GM19452 (cell line): ENCODE data around the gene INSRR.

Source experiments
- ATAC-seq: cut with Tn5 transposase; IDR thresholded peaks from one replicate; pipeline ENCODE4 v1.9.1; 2021; ENCODE audit not compliant: unreplicated experiment

Gene INSRR

DNA sequence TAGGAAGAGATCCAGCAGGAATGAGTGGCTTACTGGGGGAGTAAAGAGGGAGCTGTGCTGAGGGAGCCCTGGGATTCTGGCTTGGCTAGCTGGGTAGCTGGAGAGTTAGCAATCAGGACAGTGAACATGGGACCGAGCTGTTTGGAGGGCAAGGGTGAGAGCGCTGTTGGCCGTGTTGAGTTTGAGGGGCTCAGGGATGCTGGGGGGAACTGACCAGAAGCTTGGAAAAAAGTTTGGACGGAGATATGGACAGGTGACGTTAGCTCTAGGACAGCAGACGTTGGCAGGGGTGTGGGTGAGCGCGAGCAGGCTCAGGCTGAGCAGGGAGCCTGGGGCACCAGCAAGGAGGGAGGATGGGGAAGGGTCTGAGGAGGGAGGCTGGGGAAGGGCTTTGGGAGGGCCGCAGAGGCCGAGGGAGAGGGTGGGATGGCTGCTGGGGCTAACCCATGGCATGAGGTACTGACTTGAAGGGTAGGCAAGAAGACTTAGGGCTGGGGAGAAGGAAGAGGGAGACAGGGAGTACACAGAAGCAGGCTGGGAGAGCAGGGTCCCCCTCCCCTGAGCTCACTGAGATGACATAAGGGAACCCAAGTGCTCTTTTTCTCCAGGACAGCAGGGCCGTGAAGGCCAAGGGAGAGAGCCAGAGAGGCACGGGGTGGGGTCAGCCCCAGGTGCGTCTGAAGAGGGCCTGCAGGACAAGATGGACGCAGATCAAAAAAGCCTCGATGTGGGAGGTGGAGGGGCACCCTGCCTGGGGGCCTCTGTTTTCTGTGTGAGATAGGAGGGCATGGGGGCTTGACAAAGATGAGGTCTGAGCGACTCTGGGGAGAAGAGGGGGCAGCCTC, 50.5 kb downstream of the INSRR start:
- no peak for ATAC-seq

DNA sequence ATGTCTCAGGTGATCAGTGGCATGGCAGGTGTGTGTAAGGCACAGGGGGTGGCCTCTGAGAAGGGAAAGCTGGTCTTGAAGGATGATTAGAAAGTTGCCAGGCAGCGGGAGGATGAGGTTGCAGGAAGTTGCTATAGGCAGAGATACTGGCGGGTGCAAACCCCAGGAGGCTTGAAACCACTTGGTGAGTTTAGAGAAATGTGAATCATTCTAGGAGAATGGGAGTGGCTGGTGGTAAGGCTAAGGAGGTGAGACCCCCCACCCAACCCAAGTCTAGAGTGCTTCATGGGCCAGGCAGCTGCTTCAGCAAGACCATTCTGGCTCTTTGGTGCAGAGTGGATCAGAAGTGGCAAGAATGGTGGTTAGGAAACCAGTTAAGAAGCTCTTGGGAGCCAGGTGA, 51.3 kb downstream of the INSRR start:
- no peak for ATAC-seq

DNA sequence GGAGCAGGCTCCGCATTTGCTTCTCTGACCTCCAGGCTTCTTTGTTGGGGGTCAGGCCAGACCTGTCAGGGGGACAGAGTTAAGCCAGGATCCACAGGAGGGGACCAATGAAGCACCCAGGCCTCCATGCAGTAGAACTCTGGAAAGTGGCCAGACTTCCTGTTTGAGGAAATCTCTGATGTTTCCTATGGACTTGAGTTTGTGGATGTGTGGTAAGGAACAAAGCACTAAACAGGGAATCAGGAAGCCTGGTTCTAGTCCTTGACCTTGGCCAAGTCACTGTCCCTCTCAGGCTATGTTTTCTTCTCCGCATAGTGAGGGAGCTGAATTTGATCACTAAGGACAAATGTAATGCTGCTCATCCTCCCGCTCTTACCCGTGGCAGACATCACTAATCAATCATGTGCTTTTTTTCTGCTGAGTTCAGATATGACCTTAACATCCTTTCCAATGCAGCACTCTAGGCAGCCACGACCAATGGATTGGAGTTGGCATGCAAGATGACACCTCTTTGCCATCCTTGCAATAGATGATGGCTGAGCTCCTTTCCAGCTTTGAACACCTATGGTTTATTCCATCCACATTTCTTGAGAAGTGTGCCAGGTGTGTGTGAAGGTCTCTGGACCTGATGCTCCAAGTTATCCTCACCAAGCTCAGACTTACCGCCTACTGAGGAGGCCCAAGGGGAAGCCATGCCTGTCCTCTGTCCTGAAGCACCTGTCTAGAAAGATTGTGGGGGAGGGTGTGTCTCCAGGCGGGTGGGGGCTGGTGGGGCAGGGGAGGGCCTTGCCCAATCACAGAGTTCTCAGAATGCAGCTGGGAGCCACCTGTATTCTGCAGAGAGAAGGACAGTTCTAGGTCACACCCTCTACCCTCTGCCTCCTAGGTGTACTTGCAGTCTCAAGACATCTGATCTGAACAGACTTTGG, 52.1 kb downstream of the INSRR start:
- ATAC-seq: no peak

GRCh38 chr1:156805766-156806511, 53.0 kb downstream of the INSRR start:
- no peak for ATAC-seq

- no peak for ATAC-seq
Measured at GRCh38 chr1:156804572-156805243, 54.2 kb downstream of the INSRR start.

DNA sequence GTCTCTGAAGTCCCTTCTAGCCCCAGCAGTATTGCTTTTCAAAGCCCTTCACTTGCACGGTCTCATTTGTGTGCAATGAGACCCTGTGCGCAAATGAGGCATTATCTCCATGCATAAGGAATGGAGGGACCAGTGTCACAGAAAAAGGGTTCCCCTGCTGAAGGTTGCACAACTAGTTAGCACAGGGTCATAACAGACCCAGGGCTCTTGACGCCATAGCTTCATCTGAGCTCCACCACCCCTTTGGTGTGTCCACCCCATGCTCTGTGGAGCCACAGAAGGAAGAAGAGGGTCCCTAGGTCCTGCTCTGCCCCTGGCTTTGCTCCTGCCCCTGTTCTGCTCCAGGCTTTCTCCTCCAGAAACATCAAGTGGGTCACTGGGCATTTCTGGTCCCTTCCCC, 54.9 kb downstream of the INSRR start:
- no peak for ATAC-seq

DNA sequence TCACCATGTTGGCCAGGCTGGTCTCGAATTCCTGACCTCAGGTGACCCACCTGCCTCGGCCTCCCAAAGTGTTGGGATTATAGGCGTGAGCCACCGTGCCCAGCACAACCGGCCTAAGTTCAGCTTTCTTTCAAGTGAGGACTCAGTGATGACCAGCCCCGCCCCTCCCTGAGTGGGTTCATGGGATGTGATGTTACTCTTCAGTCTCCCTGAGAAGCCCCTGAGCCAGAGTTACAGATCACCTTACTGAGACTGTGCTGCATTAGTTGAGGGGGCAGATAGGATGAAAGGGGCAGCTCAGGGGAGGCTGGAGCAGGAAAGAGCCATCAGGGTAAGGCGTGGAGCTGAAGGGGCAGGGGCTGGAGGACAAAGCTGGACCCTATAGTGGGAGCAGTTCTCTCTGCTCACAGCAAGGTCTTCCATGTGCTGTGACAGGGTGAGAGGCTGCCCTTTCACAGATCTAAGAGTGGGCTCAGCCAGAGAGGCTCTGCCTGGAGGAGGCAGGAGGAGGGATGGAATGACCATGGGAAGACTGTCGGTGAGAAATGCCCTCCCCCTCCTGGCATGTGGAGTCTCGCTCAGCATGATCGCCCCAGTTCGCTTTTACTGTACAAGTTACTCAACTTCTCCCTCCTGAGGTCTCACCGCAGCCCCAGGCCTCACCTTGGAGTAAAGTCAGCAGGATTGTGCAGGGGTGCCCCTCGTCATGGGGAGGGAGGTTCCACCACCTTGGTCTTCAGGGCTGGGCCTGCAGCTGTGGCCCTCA, 55.6 kb downstream of the INSRR start:
- ATAC-seq: no peak

DNA sequence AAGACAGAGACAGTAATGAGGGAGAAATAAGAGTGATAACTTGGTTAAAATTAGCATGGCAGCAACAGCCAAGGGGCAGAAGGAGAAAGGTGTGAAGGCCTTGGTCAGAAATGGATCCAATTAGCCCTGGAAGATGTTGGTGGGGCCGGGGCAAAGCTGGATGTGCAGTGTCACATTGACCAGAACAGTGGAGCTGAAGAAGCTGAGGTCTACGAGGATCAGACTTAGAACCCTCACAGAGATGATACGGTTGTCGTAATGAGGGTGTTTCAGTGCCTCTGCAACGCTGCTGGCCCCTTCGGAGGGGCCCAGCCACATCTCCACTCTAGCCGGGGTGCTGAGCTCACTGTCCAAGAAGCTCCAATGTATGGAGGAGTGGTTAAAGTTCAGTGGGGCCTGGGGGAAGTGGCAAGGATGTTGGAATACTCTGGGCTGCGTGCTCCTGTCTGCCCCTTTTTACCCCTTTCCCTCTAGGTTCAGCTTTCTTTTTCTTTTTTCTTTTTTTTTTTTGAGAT, 56.4 kb downstream of the INSRR start:
- no peak for ATAC-seq

- no peak for ATAC-seq
Measured at GRCh38 chr1:156801409-156802121, 57.4 kb downstream of the INSRR start.

DNA sequence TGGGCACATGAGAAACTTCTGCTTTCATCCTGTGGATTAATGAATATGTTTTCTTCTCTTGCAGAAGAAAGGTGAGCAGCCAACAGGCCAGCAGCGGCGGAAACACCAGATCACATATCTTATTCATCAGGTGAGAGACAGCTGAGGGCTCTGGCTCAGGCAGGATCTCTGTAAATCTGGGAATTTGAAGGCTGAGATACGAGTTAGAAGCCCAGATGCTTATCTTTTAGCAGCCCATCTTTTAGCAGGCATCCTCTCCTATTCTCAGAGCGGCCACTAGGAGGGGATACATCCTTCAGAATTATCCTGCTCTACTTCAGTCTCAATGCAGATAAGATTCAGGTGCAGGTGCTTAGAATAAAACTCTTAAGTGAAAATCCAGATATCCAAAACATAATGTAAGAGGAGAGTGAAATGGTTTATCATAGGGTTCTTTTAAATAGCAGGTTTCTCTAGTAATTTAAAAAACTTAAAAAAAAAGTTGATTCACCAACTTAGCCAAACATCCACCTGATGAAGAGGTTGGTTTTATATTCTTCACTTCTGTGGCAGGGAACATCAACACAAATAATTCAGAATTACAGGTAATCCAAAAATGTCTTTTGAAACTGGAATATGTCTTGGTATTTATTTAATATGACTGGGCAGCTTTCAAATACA, 61.6 kb downstream of the INSRR start:
- no peak for ATAC-seq

DNA sequence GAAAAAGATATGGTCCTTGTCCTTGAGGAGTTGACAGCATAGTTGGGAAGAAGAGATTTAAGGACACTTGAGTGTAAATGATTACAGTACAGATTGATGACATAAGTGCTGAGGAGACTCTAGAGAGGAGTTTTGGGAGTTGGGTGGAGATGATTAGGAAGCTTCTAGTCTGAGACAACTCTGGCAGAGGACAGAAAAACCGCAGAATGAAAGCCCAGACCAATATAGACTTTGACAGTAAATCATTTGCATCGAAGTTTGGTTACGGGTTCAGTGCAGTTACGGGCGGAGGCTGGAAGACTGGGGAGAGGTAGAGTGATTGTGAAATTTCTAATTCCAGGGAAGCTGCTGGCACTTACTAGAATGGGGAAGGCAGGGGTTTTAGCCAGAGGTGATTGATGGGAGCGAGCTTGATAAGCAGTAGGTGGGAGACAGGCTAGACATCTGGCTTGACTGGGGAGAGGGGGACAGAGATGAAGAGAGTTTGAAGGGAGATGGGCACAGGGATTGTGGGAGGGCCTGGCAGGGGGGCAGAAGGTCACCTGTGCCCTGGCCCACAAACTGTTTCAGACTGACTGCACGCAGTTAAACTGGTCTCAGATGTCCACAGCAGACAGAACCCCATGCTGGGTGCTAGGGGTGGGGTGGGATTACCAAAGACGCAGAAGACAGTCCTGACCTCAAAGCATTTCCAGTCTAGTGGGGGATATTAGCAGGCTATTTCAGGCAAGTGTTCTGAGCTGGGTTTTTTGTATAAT, 62.4 kb downstream of the INSRR start:
- no peak for ATAC-seq

DNA sequence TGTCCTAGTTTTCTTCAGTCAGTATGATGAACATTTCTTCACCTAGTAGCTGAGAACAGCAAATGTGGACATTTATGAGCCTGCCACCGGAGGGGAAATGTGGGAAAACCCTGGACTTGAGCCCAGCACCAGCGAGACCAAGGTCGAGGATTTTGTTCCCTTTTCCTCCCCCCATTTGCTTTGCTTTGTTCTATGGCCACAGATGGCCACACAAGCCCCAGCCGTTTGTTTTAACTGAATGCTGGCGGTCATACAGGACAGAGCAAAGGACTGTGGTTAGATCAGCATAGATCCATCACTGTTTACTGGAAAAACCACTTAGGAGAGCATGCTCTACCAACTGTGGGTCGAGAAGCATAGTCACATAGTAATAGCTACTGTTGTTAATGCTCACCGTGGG, 63.1 kb downstream of the INSRR start:
- no peak for ATAC-seq

DNA sequence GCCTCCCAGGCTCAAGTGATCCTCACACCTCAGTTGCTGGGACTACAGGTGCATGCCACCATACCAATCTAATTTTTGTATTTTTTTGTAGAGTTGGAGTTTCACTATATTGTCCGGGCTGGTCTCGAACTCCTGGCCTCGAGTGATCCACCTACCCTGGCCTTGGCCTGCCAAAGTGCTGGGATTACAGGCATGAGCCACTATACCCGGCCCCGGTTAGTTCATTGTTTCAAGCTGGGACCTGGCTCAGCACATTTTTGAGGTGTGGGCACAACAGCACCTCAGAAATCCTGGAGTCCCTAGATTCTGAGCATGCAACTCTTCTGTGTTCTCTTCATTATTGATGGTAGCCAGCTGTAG, 63.6 kb downstream of the INSRR start:
- ATAC-seq: no peak

DNA sequence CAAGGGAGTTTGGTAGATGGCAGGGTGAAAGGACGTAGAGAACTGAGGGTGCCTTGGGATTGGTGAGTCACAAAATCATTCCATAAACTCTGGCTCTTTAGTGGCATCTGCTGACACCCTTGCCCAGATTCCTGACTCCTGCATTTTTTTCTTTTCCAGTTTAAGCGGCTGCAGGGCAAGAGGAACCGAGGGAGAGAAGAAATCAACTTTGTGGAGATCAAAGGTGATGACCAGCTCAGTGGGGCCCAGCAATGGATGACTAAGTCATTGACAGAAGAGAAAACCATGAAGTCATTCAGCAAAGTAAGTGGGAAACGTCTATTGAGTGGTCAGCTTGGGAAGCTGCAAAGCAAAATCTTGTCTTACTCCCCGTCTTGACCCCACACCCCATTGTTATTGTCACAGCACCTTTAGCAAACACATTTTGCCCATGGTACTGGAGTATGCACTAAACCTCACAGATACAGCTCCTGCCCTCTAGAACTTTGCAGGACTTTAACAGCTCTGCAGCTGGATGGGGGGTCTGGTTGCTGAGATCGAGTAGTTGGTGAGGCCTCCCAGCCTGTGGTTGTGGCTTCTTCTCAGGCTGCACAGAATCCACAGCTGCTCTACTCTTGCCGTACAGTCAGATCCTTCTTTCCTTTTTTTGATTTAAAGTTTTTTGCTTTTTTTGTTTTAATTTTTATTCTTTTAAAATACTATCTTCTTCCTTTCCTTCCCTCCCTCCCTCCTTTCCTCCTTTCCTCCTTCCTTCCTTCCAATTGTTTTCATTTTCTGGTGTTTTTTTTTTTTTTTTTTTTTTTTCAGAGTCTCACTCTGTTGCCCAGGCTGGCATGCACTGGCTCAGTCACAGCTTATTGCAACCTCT, 64.2 kb downstream of the INSRR start:
- no peak for ATAC-seq
